ENCODE data around the gene CHKB.
A peak's percentile ranks its signal among the peaks of the same experiment; 100 is the strongest.
"Not testable (repeated sequence)": the region's sequence is repeated elsewhere in the genome, so short reads cannot be mapped to it uniquely, and the experiment has no call there.

Gene CHKB

GRCh38 chr22:50544078-50544745 is 38.4 kb downstream of the CHKB start:
- H3K36me3 ChIP-seq (ENCODE audit: low read length): no peaks in the 10 kb centered on the region
- TF ChIP-seq EZH2phosphoT487 (conservative IDR thresholded peaks at IDR 0.05; ENCODE audit: low read length): no peak
- peak; percentile 80 for TF ChIP-seq CTCF (IDR thresholded peaks at IDR 0.05; ENCODE audit: insufficient read depth, low read length, poor library complexity, severe bottlenecking)
- no peaks in the 10 kb centered on the region for H3K27me3 ChIP-seq (ENCODE audit: low read length)
- no peak overlapping the region for H3K4me3 ChIP-seq (ENCODE audit: insufficient read depth, low read length, poor library complexity, severe bottlenecking)
- no peaks in the 10 kb centered on the region for H3K9me2 ChIP-seq (replicated peaks; ENCODE audit: insufficient read depth, low read length)
- no peaks in the 10 kb centered on the region for H3K79me2 ChIP-seq (ENCODE audit: insufficient read depth, low read length)
- no peak overlapping the region for H3K27ac ChIP-seq (ENCODE audit: low read depth, low read length)
- no peaks in the 10 kb centered on the region for H3K9me3 ChIP-seq (ENCODE audit: insufficient read depth, low read length)
- H3K4me2 ChIP-seq (ENCODE audit: low read depth, low read length, poor library complexity, severe bottlenecking): peak overlapping the region; percentile 45
- no peak overlapping the region for H2AFZ ChIP-seq (ENCODE audit: low read depth, low read length, severe bottlenecking)
- peaks cover 22% of the 10 kb centered on the region for H3F3A ChIP-seq (ENCODE audit: insufficient read depth)
- no peak overlapping the region; the same call in 1 of the 2 replicates for H3K9ac ChIP-seq (ENCODE audit: low read length)
- no peaks in the 10 kb centered on the region for H4K20me1 ChIP-seq (ENCODE audit: low read depth, low read length)

- Histone ChIP-seq H4K20me1 (ENCODE audit: low read depth, low read length) (no peaks in the 10 kb centered on the region), H3K9ac (ENCODE audit: low read length) (no peak overlapping the region), H3K9me3 (ENCODE audit: insufficient read depth, low read length) (no peaks in the 10 kb centered on the region), H3K27ac (ENCODE audit: low read depth, low read length) (no peak overlapping the region), H2AFZ (ENCODE audit: low read depth, low read length, severe bottlenecking) (no peak overlapping the region), H3K36me3 (ENCODE audit: low read length) (no peaks in the 10 kb centered on the region), H3K27me3 (ENCODE audit: low read length) (no peaks in the 10 kb centered on the region), H3K9me2 (replicated peaks; ENCODE audit: insufficient read depth, low read length) (no peaks in the 10 kb centered on the region), H3K4me3 (ENCODE audit: insufficient read depth, low read length, poor library complexity, severe bottlenecking) (no peak overlapping the region), H3K79me2 (ENCODE audit: insufficient read depth, low read length) (no peaks in the 10 kb centered on the region), H3F3A (ENCODE audit: insufficient read depth) (peaks cover 25% of the 10 kb centered on the region), H3K4me2 (ENCODE audit: low read depth, low read length, poor library complexity, severe bottlenecking) (no peak overlapping the region)
- no peak for TF ChIP-seq EZH2phosphoT487 (conservative IDR thresholded peaks at IDR 0.05; ENCODE audit: low read length)
- no peak for TF ChIP-seq CTCF (IDR thresholded peaks at IDR 0.05; ENCODE audit: insufficient read depth, low read length, poor library complexity, severe bottlenecking)
Observed at GRCh38 chr22:50542416-50542927, 40.2 kb downstream of the CHKB start.

- not testable (repeated sequence) for H3K27me3 ChIP-seq (ENCODE audit: low read length); H3K9ac ChIP-seq (ENCODE audit: low read length); H3K27ac ChIP-seq (ENCODE audit: low read depth, low read length); H3K4me3 ChIP-seq (ENCODE audit: insufficient read depth, low read length, poor library complexity, severe bottlenecking); H4K20me1 ChIP-seq (ENCODE audit: low read depth, low read length); H2AFZ ChIP-seq (ENCODE audit: low read depth, low read length, severe bottlenecking); H3K9me3 ChIP-seq (ENCODE audit: insufficient read depth, low read length); H3K9me2 ChIP-seq (replicated peaks; ENCODE audit: insufficient read depth, low read length); H3K79me2 ChIP-seq (ENCODE audit: insufficient read depth, low read length); H3K36me3 ChIP-seq (ENCODE audit: low read length); H3K4me2 ChIP-seq (ENCODE audit: low read depth, low read length, poor library complexity, severe bottlenecking)
- H3F3A ChIP-seq (ENCODE audit: insufficient read depth): peaks cover 25% of the 10 kb centered on the region
Observed at GRCh38 chr22:50541667-50542026, 41.0 kb downstream of the CHKB start.

GRCh38 chr22:50540381-50540780 is 42.3 kb downstream of the CHKB start:
- Histone ChIP-seq H3K27me3 (ENCODE audit: low read length) (no peaks in the 10 kb centered on the region), H3K79me2 (ENCODE audit: insufficient read depth, low read length) (no peaks in the 10 kb centered on the region), H3F3A (ENCODE audit: insufficient read depth) (peaks cover 30% of the 10 kb centered on the region), H3K4me3 (ENCODE audit: insufficient read depth, low read length, poor library complexity, severe bottlenecking) (no peak overlapping the region), H3K27ac (ENCODE audit: low read depth, low read length) (peak overlapping the region; percentile 91), H2AFZ (ENCODE audit: low read depth, low read length, severe bottlenecking) (no peak overlapping the region), H3K4me2 (ENCODE audit: low read depth, low read length, poor library complexity, severe bottlenecking) (peak overlapping the region; percentile 62), H4K20me1 (ENCODE audit: low read depth, low read length) (no peaks in the 10 kb centered on the region), H3K36me3 (ENCODE audit: low read length) (no peaks in the 10 kb centered on the region), H3K9me3 (ENCODE audit: insufficient read depth, low read length) (no peaks in the 10 kb centered on the region), H3K9ac (ENCODE audit: low read length) (peak overlapping the region; percentile 59; the same call in 1 of the 2 replicates), H3K9me2 (replicated peaks; ENCODE audit: insufficient read depth, low read length) (no peaks in the 10 kb centered on the region)
- TF ChIP-seq CTCF (IDR thresholded peaks at IDR 0.05; ENCODE audit: insufficient read depth, low read length, poor library complexity, severe bottlenecking) (no peak), EZH2phosphoT487 (conservative IDR thresholded peaks at IDR 0.05; ENCODE audit: low read length) (no peak)

Data from SU-DHL-6 (cell line).